GM12874 (cell line): ENCODE data around the gene MAGEB10.

Experiments used
- CTCF ChIP-seq: IDR thresholded peaks from 2 replicates; pipeline ENCODE4 v1.5.1; 2011; ENCODE audit warnings: low read depth, mild to moderate bottlenecking, control low read depth, low read length, moderate library complexity; ENCODE audit not compliant: insufficient read depth

Gene MAGEB10

GRCh38 chrX:27807690-27808089, at the start of gene MAGEB10:
Gene MAGEB10 (plus strand): TSS chrX:27807990. CDS start chrX:27821307, 13,317 bp downstream.
- no peak for TF ChIP-seq CTCF

GRCh38 chrX:27765718-27766117, 42.1 kb upstream of the MAGEB10 start:
- TF ChIP-seq CTCF: no peak

GRCh38 chrX:27767387-27767786, 40.4 kb upstream of the MAGEB10 start:
- no peak for TF ChIP-seq CTCF

- TF ChIP-seq CTCF: no peak
Observed at GRCh38 chrX:27775984-27776383, 31.8 kb upstream of the MAGEB10 start.

- no peak for TF ChIP-seq CTCF
Observed at GRCh38 chrX:27796640-27797257, 11.0 kb upstream of the MAGEB10 start.

GRCh38 chrX:27797575-27797974, 10.2 kb upstream of the MAGEB10 start:
- TF ChIP-seq CTCF: no peak

- TF ChIP-seq CTCF: no peak
Observed at GRCh38 chrX:27808226-27808625, 436 bp downstream of the MAGEB10 start.
